Daoy (cell line): Measurements from ENCODE around the gene EXOSC2. TPM values are rescaled to one million over a fixed set of nuclear protein-coding genes. Genes with fewer than 3 reads are reported as not detected.

Source experiments
- DNase-seq: peaks from one replicate; pipeline ENCODE4 v3.0.0-alpha.2; 2015; ENCODE audit warnings: low read depth
- total RNA-seq: library from RNA; depleted of rRNA; stranded (reverse); fragments of >200 nt; shearing (Covaris generic); gene quantifications from 2 replicates; pipeline ENCODE4 v1.2.3, GENCODE V29; 2014

EXOSC2 gene
- total RNA-seq, 1 experiment from 2014 or later, result 95.9 TPM

GRCh38 chr9:130696996-130697395 lies 3.4 kb downstream of the EXOSC2 start:
- DNase-seq, result no peak

GRCh38 chr9:130698514-130698913 lies 4.9 kb downstream of the EXOSC2 start:
- DNase-seq, result peak; percentile 45

- DNase-seq, result no peak
Observed at GRCh38 chr9:130699047-130699446, 5.5 kb downstream of the EXOSC2 start.

GRCh38 chr9:130701059-130702022 lies 7.8 kb downstream of the EXOSC2 start:
- peak; percentile 79 for DNase-seq

- no peak for DNase-seq
Observed at GRCh38 chr9:130703501-130703900, 9.9 kb downstream of the EXOSC2 start.

- peak; percentile 64 for DNase-seq
Observed at GRCh38 chr9:130707225-130707976, 13.8 kb downstream of the EXOSC2 start.

GRCh38 chr9:130710822-130711352 lies 17.3 kb downstream of the EXOSC2 start:
- DNase-seq, result no peak

- no peak for DNase-seq
Observed at GRCh38 chr9:130711469-130711868, 17.9 kb downstream of the EXOSC2 start.

- peak; percentile 100 for DNase-seq
Observed at GRCh38 chr9:130712564-130713285, 19.1 kb downstream of the EXOSC2 start.

GRCh38 chr9:130713286-130713960 lies 19.8 kb downstream of the EXOSC2 start:
- DNase-seq, result peak; percentile 38

GRCh38 chr9:130714586-130715110 lies 21.1 kb downstream of the EXOSC2 start:
- DNase-seq, result no peak

- DNase-seq, result no peak
Observed at GRCh38 chr9:130715270-130715669, 21.7 kb downstream of the EXOSC2 start.

- no peak for DNase-seq
Observed at GRCh38 chr9:130718562-130718961, 25.0 kb downstream of the EXOSC2 start.

GRCh38 chr9:130720762-130721161 lies 27.2 kb downstream of the EXOSC2 start:
- no peak for DNase-seq

- DNase-seq, result no peak
Observed at GRCh38 chr9:130728721-130729120, 35.1 kb downstream of the EXOSC2 start.

GRCh38 chr9:130729145-130729544 lies 35.6 kb downstream of the EXOSC2 start:
- DNase-seq, result no peak

GRCh38 chr9:130731355-130731754 lies 37.8 kb downstream of the EXOSC2 start:
- no peak for DNase-seq

GRCh38 chr9:130732136-130732535 lies 38.6 kb downstream of the EXOSC2 start:
- no peak for DNase-seq

GRCh38 chr9:130732793-130733221 lies 39.2 kb downstream of the EXOSC2 start:
- DNase-seq, result no peak

- no peak for DNase-seq
Observed at GRCh38 chr9:130735566-130735965, 42.0 kb downstream of the EXOSC2 start.

GRCh38 chr9:130736834-130737233 lies 43.3 kb downstream of the EXOSC2 start:
- no peak for DNase-seq
